ENCODE measurements around the gene MRPS33. TPM values are rescaled to one million over a fixed set of nuclear protein-coding genes. Genes with fewer than 3 reads are reported as not detected.

MRPS33 gene
- total RNA-seq, 1 experiment from 2014 or later: 67.7 TPM

DNA sequence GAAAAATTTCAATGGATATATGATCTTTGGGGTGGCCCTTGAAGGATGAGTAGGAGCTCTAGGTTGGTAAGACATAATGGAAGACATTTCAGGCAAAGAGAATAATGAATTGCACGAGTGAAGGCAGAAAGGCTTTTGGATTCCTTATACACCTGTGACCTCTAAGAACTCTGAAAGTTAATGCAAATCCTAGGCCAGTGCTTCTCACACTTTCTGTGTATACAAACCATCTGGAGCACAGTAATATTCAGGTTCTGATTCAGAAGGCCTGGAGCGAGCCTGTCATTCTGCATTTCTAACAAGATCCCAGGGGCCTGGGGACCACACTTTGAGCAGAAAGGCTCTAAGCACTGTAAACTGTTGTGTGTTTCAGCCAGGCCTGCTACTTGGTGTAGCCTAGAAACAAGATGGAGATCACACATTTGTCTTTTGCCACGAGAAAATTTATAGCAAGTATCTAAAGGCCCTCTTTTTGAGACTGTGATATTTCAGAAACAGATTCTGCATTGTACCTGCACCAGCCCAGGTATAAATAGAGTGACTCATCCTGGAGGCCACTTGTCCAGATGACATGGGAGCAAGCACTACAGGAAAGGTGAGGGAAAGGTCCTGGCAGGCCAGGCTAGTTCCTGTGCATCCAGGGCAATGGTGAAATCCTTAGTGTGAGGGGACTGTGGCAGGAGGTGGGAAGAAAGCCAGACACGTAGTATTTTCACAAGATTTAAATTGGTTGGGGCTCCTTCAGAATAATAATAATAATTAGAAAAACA is 24.4 kb downstream of the MRPS33 start:
- Mint-ChIP-seq H3K27me3 (ENCODE audit: insufficient read depth, unreplicated experiment) (no peaks in the 10 kb centered on the region), H3K36me3 (ENCODE audit: insufficient read depth, unreplicated experiment) (no peaks in the 10 kb centered on the region), H3K4me3 (ENCODE audit: unreplicated experiment) (no peak overlapping the region), H3K27ac (ENCODE audit: unreplicated experiment) (no peak overlapping the region), H3K4me1 (ENCODE audit: low read depth, unreplicated experiment) (peaks cover 22% of the 10 kb centered on the region), H3K9me3 (ENCODE audit: unreplicated experiment) (peaks cover 14% of the 10 kb centered on the region)
- intact Hi-C loops (cut with micrococcal nuclease; ENCODE audit: unreplicated experiment): no loop called here
- peaks cover 32% of the 10 kb centered on the region for H3K4me1 ChIP-seq
- no peaks in the 10 kb centered on the region for H3K9me3 ChIP-seq
- BruUV-seq (replicated peaks): no TSS peak
- no peaks in the 10 kb centered on the region for H3K36me3 ChIP-seq (ENCODE audit: control insufficient read depth, insufficient read depth, low read length)
- H3K4me3 ChIP-seq (ENCODE audit: low read depth, low read length): no peak overlapping the region
- CTCF ChIA-PET: no interaction called here
- H3K27me3 ChIP-seq (replicated peaks; ENCODE audit: control insufficient read depth, insufficient read depth, low read length): no peaks in the 10 kb centered on the region
- TF ChIP-seq, protein P1, sequence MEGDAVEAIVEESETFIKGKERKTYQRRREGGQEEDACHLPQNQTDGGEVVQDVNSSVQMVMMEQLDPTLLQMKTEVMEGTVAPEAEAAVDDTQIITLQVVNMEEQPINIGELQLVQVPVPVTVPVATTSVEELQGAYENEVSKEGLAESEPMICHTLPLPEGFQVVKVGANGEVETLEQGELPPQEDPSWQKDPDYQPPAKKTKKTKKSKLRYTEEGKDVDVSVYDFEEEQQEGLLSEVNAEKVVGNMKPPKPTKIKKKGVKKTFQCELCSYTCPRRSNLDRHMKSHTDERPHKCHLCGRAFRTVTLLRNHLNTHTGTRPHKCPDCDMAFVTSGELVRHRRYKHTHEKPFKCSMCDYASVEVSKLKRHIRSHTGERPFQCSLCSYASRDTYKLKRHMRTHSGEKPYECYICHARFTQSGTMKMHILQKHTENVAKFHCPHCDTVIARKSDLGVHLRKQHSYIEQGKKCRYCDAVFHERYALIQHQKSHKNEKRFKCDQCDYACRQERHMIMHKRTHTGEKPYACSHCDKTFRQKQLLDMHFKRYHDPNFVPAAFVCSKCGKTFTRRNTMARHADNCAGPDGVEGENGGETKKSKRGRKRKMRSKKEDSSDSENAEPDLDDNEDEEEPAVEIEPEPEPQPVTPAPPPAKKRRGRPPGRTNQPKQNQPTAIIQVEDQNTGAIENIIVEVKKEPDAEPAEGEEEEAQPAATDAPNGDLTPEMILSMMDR (IDR thresholded peaks at IDR 0.05; ENCODE audit: insufficient read depth in 1 of 2, low read depth in 1 of 2, low read length in 1 of 2, severe bottlenecking in 1 of 2, unreplicated experiment in 1 of 2): no peak
- POLR2A ChIA-PET: no interaction called here
- peak in 1 of 2 experiments; percentile 49 for DNase-seq

DNA sequence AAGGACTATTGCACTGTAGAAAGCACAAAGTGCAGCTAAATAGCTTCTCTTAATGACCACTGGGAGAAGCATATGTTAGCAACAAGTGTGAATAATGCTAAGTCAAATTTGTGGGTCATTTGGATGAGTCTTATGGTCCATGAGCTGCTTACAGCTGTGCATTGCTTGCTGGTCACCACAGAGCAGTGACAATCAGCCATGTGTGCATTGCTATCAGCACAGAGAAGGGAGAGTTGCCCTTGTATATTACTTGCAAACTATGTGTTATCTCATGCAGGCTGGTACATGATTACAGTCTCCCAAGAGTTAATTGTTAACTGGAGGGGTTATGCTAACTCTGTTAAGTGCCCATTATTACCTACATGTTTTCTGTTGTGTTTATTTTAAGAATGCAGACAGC is 25.7 kb downstream of the MRPS33 start:
- Mint-ChIP-seq H3K27ac (ENCODE audit: unreplicated experiment) (no peak overlapping the region), H3K27me3 (ENCODE audit: insufficient read depth, unreplicated experiment) (no peaks in the 10 kb centered on the region), H3K4me3 (ENCODE audit: unreplicated experiment) (no peak overlapping the region), H3K36me3 (ENCODE audit: insufficient read depth, unreplicated experiment) (no peaks in the 10 kb centered on the region), H3K9me3 (ENCODE audit: unreplicated experiment) (peaks cover 22% of the 10 kb centered on the region), H3K4me1 (ENCODE audit: low read depth, unreplicated experiment) (peaks cover 22% of the 10 kb centered on the region)
- ChIA-PET POLR2A (no interaction called here), CTCF (interaction anchor here (1.2 to 1.4 kb wide), 2 partner anchors 13 to 262 kb away, joined by 3 to 4 read pairs; no protein-coding TSS in a partner anchor)
- peaks cover 8% of the 10 kb centered on the region for H3K9me3 ChIP-seq
- TF ChIP-seq, protein P1 (IDR thresholded peaks at IDR 0.05; ENCODE audit: insufficient read depth in 1 of 2, low read depth in 1 of 2, low read length in 1 of 2, severe bottlenecking in 1 of 2, unreplicated experiment in 1 of 2): no peak
- intact Hi-C loops (cut with micrococcal nuclease; ENCODE audit: unreplicated experiment): loop anchor here (1.0 kb wide), 1 partner anchor 13 kb away; no protein-coding TSS in a partner anchor
- peak; percentile 21 to 56 for DNase-seq
- H3K36me3 ChIP-seq (ENCODE audit: control insufficient read depth, insufficient read depth, low read length): no peaks in the 10 kb centered on the region
- BruUV-seq (replicated peaks): no TSS peak
- peaks cover 32% of the 10 kb centered on the region for H3K4me1 ChIP-seq
- no peaks in the 10 kb centered on the region for H3K27me3 ChIP-seq (replicated peaks; ENCODE audit: control insufficient read depth, insufficient read depth, low read length)
- no peak overlapping the region for H3K4me3 ChIP-seq (ENCODE audit: low read depth, low read length)

DNA sequence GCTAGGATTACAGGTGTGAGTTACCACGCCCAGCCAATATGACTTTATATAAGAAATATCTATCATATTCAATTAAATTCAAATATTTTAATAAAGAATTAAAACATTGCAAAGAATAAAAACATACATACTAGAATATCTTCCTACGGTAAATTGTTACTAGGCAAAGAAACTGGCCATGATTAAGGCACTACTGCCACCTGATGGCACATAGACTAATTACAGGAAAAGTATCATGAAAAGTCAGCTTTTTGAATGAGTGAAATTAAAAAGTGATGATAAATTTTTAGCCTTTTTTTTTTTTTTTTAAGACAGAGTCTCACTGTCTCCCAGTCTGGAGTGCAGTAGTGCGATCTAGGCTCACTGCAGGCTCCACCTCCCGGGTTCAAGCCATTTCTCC is 30.9 kb downstream of the MRPS33 start:
- ChIA-PET CTCF (interaction anchor here (0.6 to 2.1 kb wide), 2 partner anchors 61 to 172 kb away, joined by 3 to 14 read pairs; no protein-coding TSS in a partner anchor), POLR2A (interaction anchor here (0.6 kb wide), 1 partner anchor 11 kb away, joined by 5 read pairs; no protein-coding TSS in a partner anchor)
- Histone ChIP-seq H3K4me1 (peaks cover 7% of the 10 kb centered on the region), H3K9me3 (peaks cover 8% of the 10 kb centered on the region), H3K4me3 (ENCODE audit: low read depth, low read length) (no peak overlapping the region), H3K36me3 (ENCODE audit: control insufficient read depth, insufficient read depth, low read length) (no peaks in the 10 kb centered on the region), H3K27me3 (replicated peaks; ENCODE audit: control insufficient read depth, insufficient read depth, low read length) (no peaks in the 10 kb centered on the region)
- Mint-ChIP-seq H3K4me1 (ENCODE audit: low read depth, unreplicated experiment) (no peaks in the 10 kb centered on the region), H3K36me3 (ENCODE audit: insufficient read depth, unreplicated experiment) (no peaks in the 10 kb centered on the region), H3K4me3 (ENCODE audit: unreplicated experiment) (no peak overlapping the region), H3K9me3 (ENCODE audit: unreplicated experiment) (peaks cover 9% of the 10 kb centered on the region), H3K27me3 (ENCODE audit: insufficient read depth, unreplicated experiment) (no peaks in the 10 kb centered on the region), H3K27ac (ENCODE audit: unreplicated experiment) (no peak overlapping the region)
- no TSS peak for BruUV-seq (replicated peaks)
- TF ChIP-seq, protein P1 (IDR thresholded peaks at IDR 0.05; ENCODE audit: insufficient read depth in 1 of 2, low read depth in 1 of 2, low read length in 1 of 2, severe bottlenecking in 1 of 2, unreplicated experiment in 1 of 2): peak; percentile 8 to 45
- no peak for DNase-seq
- intact Hi-C loops (cut with micrococcal nuclease; ENCODE audit: unreplicated experiment): loop anchor here (1.0 kb wide), 1 partner anchor 173 kb away; no protein-coding TSS in a partner anchor
